B cell (primary cell): ENCODE measurements around the gene DRD2.

ENCODE experiments used
- CTCF ChIP-seq: fragments of 200-600 bp; IDR thresholded peaks from one replicate; pipeline ENCODE4 v1.8.0; 2022; ENCODE audit warnings: antibody characterized with exemption, mild to moderate bottlenecking
- EZH2 ChIP-seq: IDR thresholded peaks from 2 replicates; pipeline ENCODE4 v1.6.1; 2012; ENCODE audit warnings: borderline replicate concordance, low read depth, mild to moderate bottlenecking, moderate library complexity, low read length; ENCODE audit not compliant: insufficient read depth, poor library complexity, severe bottlenecking

DNA sequence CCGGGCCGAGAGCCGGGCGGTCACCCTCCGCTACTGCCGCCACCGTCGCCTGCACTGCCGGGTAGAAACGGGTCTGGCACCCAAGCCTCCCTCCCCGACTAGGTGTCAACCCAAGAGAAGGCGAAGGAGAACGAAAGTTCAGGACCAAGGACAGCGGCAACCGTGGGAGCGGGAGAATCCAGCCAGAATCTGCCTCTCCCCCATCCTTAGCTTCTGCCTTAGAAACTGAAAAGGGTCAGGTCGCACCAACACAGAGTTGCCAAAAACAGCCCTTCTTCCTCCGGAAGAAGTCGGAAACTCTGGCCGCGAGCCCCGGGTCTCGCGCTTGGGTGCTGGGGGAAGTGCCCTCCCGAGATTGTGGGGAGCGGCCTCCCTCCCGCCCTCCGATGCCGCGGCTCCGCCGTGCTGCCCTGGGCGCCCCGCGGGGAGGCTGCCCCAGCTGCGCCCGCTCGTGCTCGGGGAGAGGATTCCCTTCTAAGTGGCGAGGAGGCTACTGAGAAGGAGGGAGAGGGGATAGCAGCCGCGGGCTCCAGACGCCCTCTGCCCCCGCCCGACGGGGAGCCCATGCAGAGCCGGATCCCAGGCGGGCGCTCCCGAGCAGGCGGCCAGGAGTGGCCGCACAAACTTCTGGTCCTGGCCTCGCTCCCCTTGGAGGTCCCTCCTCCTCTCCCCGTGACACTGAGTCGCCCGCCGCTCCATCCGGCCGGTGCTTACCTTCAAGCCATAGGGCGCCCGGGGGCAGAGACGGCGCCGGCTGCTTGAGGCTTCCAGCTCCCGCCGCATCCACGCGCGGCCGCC lies 637 bp downstream of the DRD2 start:
- TF ChIP-seq CTCF = no peak
- TF ChIP-seq EZH2 = no peak
